WERI-Rb-1 (cell line): ENCODE data around the gene UBE3C.
A peak's percentile ranks its signal among the peaks of the same experiment; 100 is the strongest.
"Not testable (repeated sequence)": the region's sequence is repeated elsewhere in the genome, so short reads cannot be mapped to it uniquely, and the experiment has no call there.

Experiments
- DNase-seq: peaks from one replicate; pipeline ENCODE4 v3.0.0-alpha.2; 2020
- H3K27ac ChIP-seq: fragments of 250-450 bp; sonication (Bioruptor Pico); 2 replicates; pipeline ENCODE4 v1.5.1; 2020; ENCODE audit warnings: mild to moderate bottlenecking, moderate library complexity
- H3K27me3 ChIP-seq: fragments of 250-450 bp; sonication (Bioruptor Pico); 2 replicates; pipeline ENCODE4 v1.5.1; 2021; ENCODE audit warnings: mild to moderate bottlenecking, low read depth, moderate library complexity; ENCODE audit not compliant: insufficient read depth, severe bottlenecking
- H3K36me3 ChIP-seq: fragments of 250-450 bp; sonication (Bioruptor Pico); 2 replicates; pipeline ENCODE4 v1.5.1; 2020; ENCODE audit warnings: mild to moderate bottlenecking, moderate library complexity
- H3K4me3 ChIP-seq: 2 replicates; pipeline ENCODE4 v1.5.1; 2011; ENCODE audit warnings: low read depth, mild to moderate bottlenecking, control low read depth, low read length
- H3K9me3 ChIP-seq: fragments of 250-450 bp; sonication (Bioruptor Pico); 2 replicates; pipeline ENCODE4 v1.5.1; 2021; ENCODE audit warnings: mild to moderate bottlenecking, moderate library complexity; ENCODE audit not compliant: severe bottlenecking
- CTCF ChIP-seq: IDR thresholded peaks from 2 replicates; pipeline ENCODE4 v1.5.1; 2011; ENCODE audit warnings: low read depth, mild to moderate bottlenecking, control low read depth, inconsistent platforms, low read length

The UBE3C gene

DNA sequence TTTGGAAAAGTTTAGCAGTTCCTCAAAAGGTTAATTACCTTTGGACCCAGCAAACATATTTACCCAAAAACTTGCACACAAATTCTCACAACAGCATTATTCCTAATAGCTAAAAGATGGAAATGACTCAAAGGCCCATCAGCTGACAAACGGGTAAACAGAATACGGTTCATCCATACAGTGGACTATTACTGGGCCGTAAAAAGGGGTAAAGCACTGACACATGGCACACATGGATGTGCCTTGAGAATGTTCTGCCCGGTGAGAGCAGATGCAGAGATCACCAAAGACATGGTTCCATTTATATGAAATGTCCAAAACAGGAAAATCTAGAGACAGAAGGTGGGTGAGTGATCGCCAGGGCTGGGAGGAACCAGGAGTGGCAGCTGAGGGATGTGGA lies 102.9 kb downstream of the UBE3C start:
- no peak overlapping the region for H3K27ac ChIP-seq
- H3K27me3 ChIP-seq = no peaks in the 10 kb centered on the region
- TF ChIP-seq CTCF = no peak
- DNase-seq = no peak
- H3K4me3 ChIP-seq = no peak overlapping the region
- H3K9me3 ChIP-seq = no peaks in the 10 kb centered on the region
- peaks cover 19% of the 10 kb centered on the region for H3K36me3 ChIP-seq

DNA sequence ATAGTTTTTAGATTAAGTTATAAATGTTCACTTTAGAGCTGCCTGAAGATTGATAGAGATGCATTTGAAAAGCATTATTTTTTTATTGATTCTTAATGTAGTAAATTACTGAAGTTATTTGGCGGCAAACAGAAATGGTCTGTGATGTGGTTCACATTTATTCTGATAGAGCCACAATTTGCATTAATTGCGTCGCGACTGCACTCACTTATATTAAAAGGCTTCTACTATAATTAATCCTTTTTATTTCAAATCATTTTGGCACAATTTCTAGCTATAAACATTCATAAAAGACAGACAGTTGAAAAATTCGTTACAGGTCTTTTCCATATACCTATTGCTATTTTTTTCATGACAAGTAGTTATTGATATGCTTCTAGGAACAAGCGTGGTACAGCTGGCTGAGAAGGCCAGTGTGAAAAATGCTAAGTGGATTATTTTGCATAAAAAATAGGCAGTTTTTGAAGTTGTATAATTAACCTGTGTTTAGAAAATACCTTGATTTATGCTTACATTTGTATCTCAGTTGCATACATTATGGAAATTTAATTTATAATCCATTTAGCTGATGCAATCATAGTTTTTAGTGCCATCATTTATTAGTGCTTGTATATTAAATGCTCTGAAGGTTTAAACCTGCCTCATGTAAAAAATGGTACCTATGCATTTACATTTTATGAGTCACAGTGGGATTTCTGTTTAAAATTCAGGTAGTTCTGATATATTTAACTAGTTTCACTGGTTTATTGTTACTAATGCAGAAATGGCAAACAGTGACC lies 106.0 kb downstream of the UBE3C start:
- Histone ChIP-seq H3K27me3 (no peaks in the 10 kb centered on the region), H3K27ac (no peak overlapping the region), H3K4me3 (no peak overlapping the region), H3K9me3 (no peaks in the 10 kb centered on the region), H3K36me3 (peaks cover 24% of the 10 kb centered on the region)
- no peak for DNase-seq
- TF ChIP-seq CTCF = no peak

GRCh38 chr7:157246052-157246451 lies 107.3 kb downstream of the UBE3C start:
- no peak overlapping the region for H3K27ac ChIP-seq
- peaks cover 23% of the 10 kb centered on the region for H3K36me3 ChIP-seq
- no peak for TF ChIP-seq CTCF

DNA sequence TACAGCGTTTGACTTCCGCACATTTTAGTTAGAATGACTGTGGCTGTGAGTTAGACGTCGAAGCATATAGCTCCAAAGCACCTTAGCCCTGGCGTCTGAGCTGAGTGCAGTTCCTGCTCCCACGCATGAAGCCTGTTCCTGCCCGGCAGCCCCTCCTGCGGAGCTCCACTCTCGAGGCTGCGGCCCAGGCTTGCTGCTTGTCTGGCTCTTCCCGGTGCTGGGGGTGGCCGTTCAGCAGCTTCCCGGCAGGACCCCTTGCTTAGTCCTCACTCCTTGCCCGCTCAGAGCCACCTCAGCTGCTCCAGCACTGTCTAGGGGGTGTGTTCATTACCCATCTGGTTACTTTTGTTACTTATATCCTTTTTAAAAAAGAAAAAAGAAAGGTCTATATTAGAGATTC lies 109.9 kb downstream of the UBE3C start:
- Histone ChIP-seq H3K9me3 (no peaks in the 10 kb centered on the region), H3K27ac (no peak overlapping the region), H3K27me3 (no peaks in the 10 kb centered on the region), H3K4me3 (no peak overlapping the region), H3K36me3 (peaks cover 32% of the 10 kb centered on the region)
- TF ChIP-seq CTCF = no peak
- DNase-seq = no peak

More at GRCh38 chr7:157246052-157246451, 107.3 kb downstream of the UBE3C start:
- Histone ChIP-seq H3K4me3 (no peak overlapping the region), H3K9me3 (no peaks in the 10 kb centered on the region), H3K27me3 (no peaks in the 10 kb centered on the region)
- no peak for DNase-seq

- Histone ChIP-seq H3K9me3 (no peaks in the 10 kb centered on the region), H3K36me3 (peaks cover 51% of the 10 kb centered on the region), H3K4me3 (no peak overlapping the region), H3K27ac (no peak overlapping the region), H3K27me3 (no peaks in the 10 kb centered on the region)
- peak; percentile 65 for DNase-seq
- peak; percentile 81 for TF ChIP-seq CTCF
Measured at GRCh38 chr7:157250605-157251228, 112.0 kb downstream of the UBE3C start.

GRCh38 chr7:157251817-157252216 lies 113.1 kb downstream of the UBE3C start:
- H3K36me3 ChIP-seq = peaks cover 60% of the 10 kb centered on the region
- H3K27ac ChIP-seq = peak overlapping the region; percentile 22
- not testable (repeated sequence) for H3K4me3 ChIP-seq, DNase-seq, H3K9me3 ChIP-seq, H3K27me3 ChIP-seq
